Stimulated activated CD4-positive, alpha-beta T cell treated with anti-CD3 and anti-CD28 coated beads, TNF-alpha, amount 100 ng/mL, for 1 hour (primary cell): ENCODE results near the gene C9orf40.

Source experiments
- DNase-seq, 3 donors: peaks; one replicate each; pipeline ENCODE4 v3.0.0-alpha.2; 2020; ENCODE audit warnings: low read depth in 3 of 3, low spot score in 1 of 3

Gene C9orf40

GRCh38 chr9:74942801-74943200 is 9.9 kb downstream of the C9orf40 start:
- DNase-seq: no peak

GRCh38 chr9:74940600-74940999 is 12.1 kb downstream of the C9orf40 start:
- no peak for DNase-seq

- DNase-seq: no peak
These were observed 17.7 kb downstream of the C9orf40 start for GRCh38 chr9:74935008-74935407.

- no peak for DNase-seq
These were observed 31.0 kb downstream of the C9orf40 start for GRCh38 chr9:74921737-74922136.

- DNase-seq: no peak
These were observed 31.6 kb downstream of the C9orf40 start for GRCh38 chr9:74920944-74921626.

- no peak for DNase-seq
These were observed 42.7 kb downstream of the C9orf40 start for GRCh38 chr9:74910036-74910435.

GRCh38 chr9:74908665-74909064 is 44.0 kb downstream of the C9orf40 start:
- no peak for DNase-seq

- no peak for DNase-seq
These were observed 45.6 kb downstream of the C9orf40 start for GRCh38 chr9:74907085-74907484.

GRCh38 chr9:74901001-74901400 is 51.7 kb downstream of the C9orf40 start:
- no peak for DNase-seq
